Gastroesophageal sphincter (tissue), 3 donors: Measurements from ENCODE around the gene DCTPP1.

Experiments
- EP300 ChIP-seq: sonication (generic); formaldehyde crosslinking; IDR thresholded peaks from one replicate; pipeline ENCODE4 v1.6.1; 2017; ENCODE audit warnings: antibody characterized with exemption, mild to moderate bottlenecking
- POLR2A ChIP-seq, 2 donors: fragments of 450-650 bp; IDR thresholded peaks; one replicate each; pipeline ENCODE4 v1.6.1; 2017; ENCODE audit warnings: antibody characterized with exemption in 2 of 2, mild to moderate bottlenecking in 2 of 2, moderate library complexity in 1 of 2
- POLR2AphosphoS5 ChIP-seq: sonication (generic); formaldehyde crosslinking; IDR thresholded peaks from one replicate; pipeline ENCODE4 v1.6.1; 2017; ENCODE audit warnings: antibody characterized with exemption
- TF ChIP-seq, protein P1 (sequence below), 4 experiments: fragments of 200-600 bp in 2 of 4; fragments of 450-650 bp in 2 of 4; sonication (generic) in 1 of 4; IDR thresholded peaks; one replicate each; pipeline ENCODE4 v1.5.1; 2017 to 2019; ENCODE audit warnings: antibody characterized with exemption in 4 of 4, mild to moderate bottlenecking in 2 of 4, moderate library complexity in 2 of 4

DNA sequence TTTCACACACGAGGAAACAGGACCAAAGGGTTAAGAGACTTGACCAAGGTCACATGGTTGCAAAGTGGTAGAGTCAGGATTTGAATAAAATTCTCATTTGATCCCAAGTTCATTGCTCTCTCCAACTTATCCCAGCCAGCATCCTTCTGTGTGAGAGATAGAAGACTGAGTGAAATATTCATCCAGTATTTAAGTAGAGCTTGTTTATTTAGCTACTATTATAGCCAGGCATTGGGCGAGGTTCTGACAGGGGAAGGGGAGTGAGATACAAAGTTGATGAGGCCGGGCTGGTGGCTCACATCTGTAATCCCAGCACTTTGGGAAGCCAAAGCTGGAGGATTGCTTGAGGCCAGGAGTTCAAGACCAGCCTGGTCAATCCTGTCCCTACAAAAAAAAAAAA is 47.2 kb upstream of the DCTPP1 start:
- TF ChIP-seq EP300 (no peak), POLR2A (IDR thresholded peaks at IDR 0.05) (no peak), POLR2AphosphoS5 (no peak)
- TF ChIP-seq, protein P1, sequence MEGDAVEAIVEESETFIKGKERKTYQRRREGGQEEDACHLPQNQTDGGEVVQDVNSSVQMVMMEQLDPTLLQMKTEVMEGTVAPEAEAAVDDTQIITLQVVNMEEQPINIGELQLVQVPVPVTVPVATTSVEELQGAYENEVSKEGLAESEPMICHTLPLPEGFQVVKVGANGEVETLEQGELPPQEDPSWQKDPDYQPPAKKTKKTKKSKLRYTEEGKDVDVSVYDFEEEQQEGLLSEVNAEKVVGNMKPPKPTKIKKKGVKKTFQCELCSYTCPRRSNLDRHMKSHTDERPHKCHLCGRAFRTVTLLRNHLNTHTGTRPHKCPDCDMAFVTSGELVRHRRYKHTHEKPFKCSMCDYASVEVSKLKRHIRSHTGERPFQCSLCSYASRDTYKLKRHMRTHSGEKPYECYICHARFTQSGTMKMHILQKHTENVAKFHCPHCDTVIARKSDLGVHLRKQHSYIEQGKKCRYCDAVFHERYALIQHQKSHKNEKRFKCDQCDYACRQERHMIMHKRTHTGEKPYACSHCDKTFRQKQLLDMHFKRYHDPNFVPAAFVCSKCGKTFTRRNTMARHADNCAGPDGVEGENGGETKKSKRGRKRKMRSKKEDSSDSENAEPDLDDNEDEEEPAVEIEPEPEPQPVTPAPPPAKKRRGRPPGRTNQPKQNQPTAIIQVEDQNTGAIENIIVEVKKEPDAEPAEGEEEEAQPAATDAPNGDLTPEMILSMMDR (IDR thresholded peaks at IDR 0.05) = no peak
